Measurements from ENCODE around the gene GHSR.

DNA sequence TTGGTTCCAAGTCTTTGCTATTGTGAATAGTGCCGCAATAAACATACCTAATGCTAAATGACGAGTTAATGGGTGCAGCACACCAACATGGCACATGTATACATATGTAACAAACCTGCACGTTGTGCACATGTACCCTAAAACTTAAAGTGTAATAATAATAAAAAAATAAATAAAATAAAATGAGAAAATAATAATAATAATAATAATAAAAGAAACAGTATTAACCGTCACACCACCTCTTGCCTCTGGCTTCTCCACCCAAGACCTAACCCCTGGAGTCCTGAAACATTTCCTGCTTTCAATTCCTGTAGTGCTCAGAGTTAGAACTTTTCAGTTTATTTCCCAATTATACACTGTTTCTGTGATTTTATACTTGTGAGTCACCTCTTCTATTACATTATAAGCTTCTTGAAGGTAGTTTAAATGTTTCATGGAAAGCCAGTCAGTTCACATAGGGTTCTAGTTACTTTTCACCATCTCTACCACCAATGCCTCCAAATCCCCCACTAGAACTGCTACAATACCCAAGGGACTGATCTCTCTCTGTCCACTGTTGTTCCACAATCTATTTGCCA, 18.4 kb upstream of the GHSR start:
- TF ChIP-seq CTCF (IDR thresholded peaks at IDR 0.05) (no peak), EP300 (IDR thresholded peaks at IDR 0.05) (no peak)

All from upper lobe of left lung (tissue), 4 donors.